Glomerular visceral epithelial cell (primary cell): Measurements from ENCODE around the gene CNOT1.

Source experiments
- DNase-seq: peaks from one replicate; pipeline ENCODE4 v3.0.0-alpha.2; 2016; ENCODE audit errors: extremely low spot score

Gene CNOT1

DNA sequence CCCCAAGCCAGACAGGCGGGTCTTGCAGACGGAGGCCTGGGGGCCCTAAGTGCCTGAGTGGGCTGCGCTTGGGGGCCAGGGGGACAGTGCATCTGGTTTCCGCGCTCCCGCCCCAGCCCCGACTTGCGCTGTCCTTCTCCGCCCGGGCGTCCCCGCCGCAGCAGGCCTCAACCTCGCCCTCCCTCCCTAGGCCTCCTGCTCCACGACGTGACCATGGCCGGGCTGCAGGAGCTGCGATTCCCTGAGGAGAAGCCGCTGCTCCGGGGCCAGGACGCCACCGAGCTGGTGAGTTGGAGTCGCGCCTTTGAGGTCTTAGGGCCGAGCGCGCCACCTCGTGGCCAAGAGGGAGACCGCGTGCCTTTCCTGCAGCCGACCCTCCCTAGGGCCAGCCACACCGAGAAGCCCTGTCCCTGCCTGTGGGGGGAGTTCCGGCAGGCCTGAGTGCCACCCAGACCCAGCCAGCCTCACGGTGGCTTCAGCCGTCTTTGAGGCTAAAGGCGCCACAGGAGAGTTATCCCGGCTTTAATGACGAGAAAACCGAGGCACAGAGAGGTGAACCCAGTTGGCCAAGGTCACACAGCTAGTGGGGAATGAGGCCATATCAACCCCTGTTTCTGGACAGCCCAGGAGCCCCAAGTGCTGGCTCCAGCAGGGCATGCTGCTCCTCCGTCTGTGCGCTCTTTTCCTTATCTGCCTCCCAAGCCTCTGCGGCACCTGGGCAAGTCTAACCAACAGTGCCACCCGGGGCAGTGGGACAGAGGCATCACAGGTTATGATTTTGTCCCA is 141.9 kb downstream of the CNOT1 start:
- peak; percentile 77 for DNase-seq

DNA sequence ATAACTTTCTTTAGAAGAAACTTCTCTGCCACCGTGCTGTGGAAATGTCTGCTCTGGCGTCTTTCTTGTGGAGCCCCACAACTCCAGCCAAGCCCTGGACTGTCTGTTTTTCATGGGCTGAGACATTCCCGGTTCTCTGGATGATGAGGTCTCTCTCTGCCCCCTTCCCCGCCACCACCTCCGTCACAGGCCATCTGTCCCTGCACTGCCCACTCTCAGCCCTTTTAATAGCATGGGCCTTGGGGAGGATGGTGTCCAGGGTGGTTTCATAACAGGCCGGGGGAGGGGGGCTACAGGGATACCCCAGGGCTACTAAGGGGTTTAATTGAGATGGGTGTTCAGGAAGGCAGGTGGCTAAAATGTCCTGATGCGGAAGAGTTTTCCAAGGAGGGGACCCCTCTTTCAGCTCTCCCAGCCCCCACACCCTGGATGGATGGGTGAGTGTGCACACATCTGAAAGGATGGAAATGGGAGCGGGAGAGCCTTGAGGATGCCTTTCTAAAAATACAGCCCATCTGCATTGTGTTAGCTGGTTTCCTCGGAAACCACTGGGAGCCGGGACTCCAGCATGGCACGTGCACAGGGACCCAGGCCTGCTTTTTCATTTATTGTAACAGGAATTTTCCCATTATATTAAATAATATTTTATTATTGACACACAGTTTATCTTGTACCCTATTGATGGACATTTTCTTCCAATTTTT is 144.3 kb downstream of the CNOT1 start:
- DNase-seq: no peak

DNA sequence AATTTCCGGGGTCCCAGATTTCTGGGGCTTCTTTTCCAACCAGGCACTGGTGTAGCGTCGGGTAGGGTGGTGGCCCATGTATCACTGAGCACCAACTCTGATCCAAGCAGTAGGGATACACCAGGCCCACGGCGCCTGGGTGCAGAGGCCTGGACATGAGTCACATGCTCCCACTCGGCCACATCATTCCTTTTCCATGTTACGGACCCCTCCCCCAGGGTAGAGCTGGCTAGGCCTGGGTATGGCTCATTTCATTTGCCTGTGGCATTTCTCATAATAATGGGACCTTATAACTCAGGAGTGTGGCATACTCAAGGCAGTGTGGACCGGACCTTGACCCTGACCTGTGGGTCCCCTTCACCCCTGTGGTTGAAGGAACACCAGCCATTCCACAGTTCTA is 147.7 kb downstream of the CNOT1 start:
- DNase-seq: no peak

DNA sequence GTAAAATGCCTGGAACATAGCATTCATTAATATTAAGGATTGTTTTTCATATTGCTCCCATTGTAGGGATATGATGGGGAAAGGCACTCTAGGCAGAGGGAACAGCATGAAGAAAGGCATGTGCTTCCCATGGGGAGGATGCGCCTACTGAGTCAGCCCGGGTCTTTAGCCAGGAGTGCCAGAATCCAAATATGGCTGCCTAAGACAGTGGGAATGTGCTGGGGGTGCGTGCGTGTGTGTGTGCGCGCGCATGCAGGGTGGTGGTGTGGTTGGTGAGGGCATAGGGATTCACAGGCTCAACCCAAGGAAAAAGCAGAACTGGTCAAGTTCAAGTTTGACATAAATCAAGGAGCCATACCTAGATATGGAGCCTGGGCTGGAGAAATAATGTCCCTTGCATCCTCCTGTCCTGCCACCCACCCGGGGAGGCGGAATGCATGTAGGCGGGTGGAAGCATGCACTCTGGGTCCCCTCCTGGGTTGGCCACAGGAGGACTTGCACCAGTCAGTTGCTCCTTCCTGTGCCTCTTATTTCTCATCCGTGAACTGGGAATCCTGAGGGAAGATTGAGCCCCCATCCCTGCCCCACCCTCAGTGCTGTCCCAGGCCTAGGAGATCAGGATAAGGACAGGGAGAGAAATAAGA is 148.3 kb downstream of the CNOT1 start:
- DNase-seq: no peak

GRCh38 chr16:58478427-58478826 is 151.2 kb downstream of the CNOT1 start:
- DNase-seq: no peak

DNA sequence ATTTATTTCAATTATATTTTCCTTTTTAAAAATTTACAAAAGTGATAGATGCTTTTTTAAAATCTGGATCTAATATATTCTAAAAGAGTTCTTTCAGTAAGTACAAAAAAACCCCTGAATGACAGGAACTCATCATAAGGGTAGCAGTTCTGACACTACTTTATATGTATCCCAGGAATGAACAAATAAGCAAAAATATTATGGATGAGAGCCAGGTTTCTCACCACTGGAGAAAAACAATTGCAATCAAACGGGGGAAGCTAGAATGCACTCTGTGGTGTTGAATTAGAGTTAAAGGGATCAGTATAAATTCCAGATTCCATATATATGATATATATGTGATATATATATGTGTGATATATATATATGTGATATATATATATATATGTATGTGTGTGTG is 152.8 kb downstream of the CNOT1 start:
- DNase-seq: no peak

GRCh38 chr16:58475091-58475619 is 154.5 kb downstream of the CNOT1 start:
- DNase-seq: no peak

- no peak for DNase-seq
These were observed 155.3 kb downstream of the CNOT1 start for GRCh38 chr16:58474296-58474695.

DNA sequence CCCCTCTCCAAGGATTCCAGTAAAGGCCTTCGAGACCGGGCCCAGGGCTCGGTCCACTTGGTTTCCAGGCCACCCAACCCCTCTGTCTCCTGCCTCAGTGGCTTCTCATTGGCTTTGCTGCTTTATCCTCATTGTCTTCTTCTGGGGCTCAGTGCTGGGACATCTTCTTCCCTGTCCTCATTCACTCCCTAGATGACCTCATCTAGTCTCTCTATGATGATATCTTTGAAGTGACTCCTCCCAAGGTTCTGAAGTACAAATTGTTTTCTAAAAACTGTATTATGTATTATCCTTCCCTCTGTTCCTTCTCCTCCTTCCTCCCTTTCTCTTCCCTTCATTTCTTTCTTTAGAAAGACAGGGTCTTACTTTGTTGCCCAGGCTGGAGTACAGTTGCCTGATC is 156.8 kb downstream of the CNOT1 start:
- DNase-seq: no peak

- no peak for DNase-seq
These were observed 157.4 kb downstream of the CNOT1 start for GRCh38 chr16:58472266-58472665.

DNA sequence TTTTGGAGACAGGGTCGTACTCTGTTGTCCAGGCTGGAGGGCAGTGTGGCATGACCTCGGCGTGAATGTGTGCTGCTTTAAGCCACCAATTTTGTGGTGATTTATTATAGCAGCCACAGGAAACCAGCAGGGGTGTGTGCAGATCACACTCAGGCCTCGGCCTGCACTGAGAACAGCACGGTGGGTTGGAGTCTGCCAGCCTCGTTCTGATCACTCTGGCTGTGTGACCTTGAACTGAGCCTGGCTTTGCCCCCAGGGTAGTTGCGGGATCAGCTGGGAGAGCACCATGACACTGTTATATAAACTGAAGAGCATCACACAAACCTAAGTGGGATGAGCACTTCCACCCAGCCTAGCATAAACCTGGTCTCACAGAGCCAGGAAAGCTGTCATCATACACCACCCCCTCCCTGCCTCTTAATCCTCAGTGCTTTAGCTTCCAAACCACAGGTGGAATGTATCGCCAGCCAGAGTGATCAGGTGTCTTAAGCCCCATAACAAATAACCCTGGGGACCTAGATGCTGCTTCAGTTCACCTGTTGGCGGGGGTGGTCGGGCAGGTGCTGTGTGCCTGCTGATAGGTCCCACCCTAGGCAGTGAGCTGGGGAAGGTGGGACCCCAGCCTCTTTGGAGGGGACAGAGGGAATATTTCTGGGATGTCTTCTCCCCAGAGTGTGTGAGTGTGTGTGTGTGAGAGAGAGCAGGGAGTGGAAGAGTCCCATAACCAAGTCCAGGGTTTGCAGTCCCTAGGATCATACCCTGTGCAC is 158.2 kb downstream of the CNOT1 start:
- DNase-seq: no peak
